Fibroblast of the aortic adventitia (primary cell): Measurements from ENCODE around the gene MCUR1. TPM values are rescaled to one million over a fixed set of nuclear protein-coding genes. Genes with fewer than 3 reads are reported as not detected.
"Not testable (repeated sequence)": the region's sequence is repeated elsewhere in the genome, so short reads cannot be mapped to it uniquely, and the experiment has no call there.

Source experiments
- DNase-seq: peaks from one replicate; pipeline ENCODE4 v3.0.0-alpha.2; 2010; ENCODE audit warnings: low read depth
- H3K4me3 ChIP-seq: 2 replicates; pipeline ENCODE4 v1.5.1; 2011; ENCODE audit warnings: low read depth, mild to moderate bottlenecking, control low read depth, low read length, moderate library complexity
- total RNA-seq: library from RNA; depleted of rRNA; stranded (reverse); fragments of >200 nt; gene quantifications from 2 replicates; pipeline ENCODE4 v1.2.3, GENCODE V29; 2012; ENCODE audit warnings: low replicate concordance
- TF ChIP-seq, protein P1 (sequence below): IDR thresholded peaks from 2 replicates; pipeline ENCODE4 v1.5.1; 2011; ENCODE audit warnings: mild to moderate bottlenecking, low read length, control low read depth, inconsistent platforms; ENCODE audit not compliant: insufficient read depth

MCUR1 gene
- total RNA-seq, 1 donor, result 12.9 TPM

DNA sequence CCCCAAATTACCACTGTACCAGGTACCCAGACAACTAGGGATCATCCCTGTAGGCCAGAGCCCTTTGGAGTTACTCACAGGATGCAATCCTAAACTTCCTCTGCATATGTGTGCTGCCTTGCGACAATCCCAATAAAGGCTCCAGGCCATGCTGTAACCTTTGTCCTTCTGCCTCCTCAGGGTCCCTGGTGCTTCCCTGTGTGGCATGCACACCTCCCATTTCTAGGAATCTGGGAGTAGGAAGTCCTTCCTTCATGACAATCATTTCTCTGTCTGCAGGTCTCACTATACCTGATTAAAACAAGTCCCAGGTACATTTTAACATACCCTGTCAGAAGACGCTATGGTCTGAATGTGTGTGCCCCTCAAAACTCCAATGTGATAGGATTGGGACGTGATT is 37.0 kb upstream of the MCUR1 start:
- no peak overlapping the region for H3K4me3 ChIP-seq

DNA sequence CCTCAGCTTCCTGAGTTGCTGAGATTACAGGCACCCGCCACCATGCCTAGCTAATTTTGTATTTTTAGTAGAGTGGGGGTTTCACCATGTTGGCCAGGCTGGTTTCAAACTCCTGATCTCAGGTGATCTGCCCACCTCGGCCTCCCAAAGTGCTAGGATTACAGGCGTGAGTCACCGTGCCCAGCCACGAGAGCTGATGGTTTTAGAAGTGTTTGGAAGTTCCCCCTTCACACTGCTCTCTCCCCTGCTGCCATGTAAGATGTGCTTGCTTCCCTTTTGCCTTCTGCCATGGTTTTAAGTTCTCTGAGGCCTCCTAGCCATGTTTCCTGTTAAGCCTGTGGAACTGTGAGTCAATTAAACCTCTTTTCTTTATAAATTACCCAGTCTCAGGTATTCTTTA is 36.3 kb upstream of the MCUR1 start:
- not testable (repeated sequence) for H3K4me3 ChIP-seq, DNase-seq

More for the DNA sequence above, 37.0 kb upstream of the MCUR1 start:
- DNase-seq, result no peak
- TF ChIP-seq, protein P1, sequence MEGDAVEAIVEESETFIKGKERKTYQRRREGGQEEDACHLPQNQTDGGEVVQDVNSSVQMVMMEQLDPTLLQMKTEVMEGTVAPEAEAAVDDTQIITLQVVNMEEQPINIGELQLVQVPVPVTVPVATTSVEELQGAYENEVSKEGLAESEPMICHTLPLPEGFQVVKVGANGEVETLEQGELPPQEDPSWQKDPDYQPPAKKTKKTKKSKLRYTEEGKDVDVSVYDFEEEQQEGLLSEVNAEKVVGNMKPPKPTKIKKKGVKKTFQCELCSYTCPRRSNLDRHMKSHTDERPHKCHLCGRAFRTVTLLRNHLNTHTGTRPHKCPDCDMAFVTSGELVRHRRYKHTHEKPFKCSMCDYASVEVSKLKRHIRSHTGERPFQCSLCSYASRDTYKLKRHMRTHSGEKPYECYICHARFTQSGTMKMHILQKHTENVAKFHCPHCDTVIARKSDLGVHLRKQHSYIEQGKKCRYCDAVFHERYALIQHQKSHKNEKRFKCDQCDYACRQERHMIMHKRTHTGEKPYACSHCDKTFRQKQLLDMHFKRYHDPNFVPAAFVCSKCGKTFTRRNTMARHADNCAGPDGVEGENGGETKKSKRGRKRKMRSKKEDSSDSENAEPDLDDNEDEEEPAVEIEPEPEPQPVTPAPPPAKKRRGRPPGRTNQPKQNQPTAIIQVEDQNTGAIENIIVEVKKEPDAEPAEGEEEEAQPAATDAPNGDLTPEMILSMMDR, result no peak

- no peak for DNase-seq
- TF ChIP-seq, protein P1, result no peak
- no peak overlapping the region for H3K4me3 ChIP-seq
These were observed 34.3 kb upstream of the MCUR1 start for GRCh38 chr6:13848522-13849150.

GRCh38 chr6:13847326-13848050 is 33.1 kb upstream of the MCUR1 start:
- H3K4me3 ChIP-seq, result no peak overlapping the region
- no peak for DNase-seq
- TF ChIP-seq, protein P1, result no peak

DNA sequence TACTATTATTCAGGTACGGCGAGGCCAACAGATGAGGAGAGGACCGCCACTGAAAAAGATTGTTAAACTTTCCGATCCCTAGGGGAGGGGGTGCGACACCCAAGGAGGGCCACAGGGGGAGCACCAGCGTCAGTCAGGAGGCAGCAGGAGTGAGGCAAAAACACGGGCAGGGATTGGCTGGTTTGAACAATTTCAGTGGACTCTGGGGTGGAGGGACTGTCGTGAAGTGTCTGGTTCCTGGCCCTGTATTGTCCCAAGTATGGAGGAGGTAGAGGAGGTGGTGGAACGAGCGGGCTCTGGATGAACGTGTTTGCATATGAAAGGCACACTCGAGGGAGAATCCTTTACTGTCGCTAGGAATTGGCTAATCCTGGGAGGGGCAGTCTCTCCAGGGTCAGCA is 32.5 kb upstream of the MCUR1 start:
- H3K4me3 ChIP-seq, result no peak overlapping the region
- DNase-seq, result no peak

GRCh38 chr6:13841936-13842335 is 27.6 kb upstream of the MCUR1 start:
- no peak for DNase-seq
- TF ChIP-seq, protein P1, result no peak
- no peak overlapping the region for H3K4me3 ChIP-seq

More for the DNA sequence above, 32.5 kb upstream of the MCUR1 start:
- TF ChIP-seq, protein P1, result no peak

DNA sequence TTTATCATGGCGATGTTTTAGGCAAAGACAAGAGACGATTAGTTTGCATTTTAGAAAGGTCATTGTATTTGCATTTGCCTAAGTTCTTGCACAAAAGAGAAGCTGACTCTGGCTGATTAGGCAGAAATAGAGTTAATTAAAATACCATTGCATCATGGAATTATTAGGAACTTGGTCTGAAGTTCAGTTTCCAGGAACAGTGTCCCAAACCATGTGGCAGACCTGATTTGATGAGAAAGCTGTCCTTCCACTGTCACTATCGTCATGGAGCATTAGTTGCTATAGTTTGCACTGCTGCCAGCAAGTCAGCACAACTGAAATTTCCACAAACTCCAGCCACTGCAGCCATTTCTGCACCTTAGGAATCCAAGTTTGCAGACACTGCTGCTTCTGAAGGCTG is 24.3 kb upstream of the MCUR1 start:
- no peak for DNase-seq
- TF ChIP-seq, protein P1, result no peak
- H3K4me3 ChIP-seq, result no peak overlapping the region
